Neural cell (in vitro differentiated cells): Measurements from ENCODE around the gene AVPR1B. TPM values are rescaled to one million over a fixed set of nuclear protein-coding genes. Genes with fewer than 3 reads are reported as not detected.

ENCODE experiments used
- H2AFZ ChIP-seq: fragments of 200-600, 300-800 bp; sonication (generic), shearing (Covaris generic); 2 replicates; pipeline ENCODE4 v1.6.0; 2014; ENCODE audit warnings: low read depth, mild to moderate bottlenecking, antibody characterized with exemption, low read length, moderate library complexity
- H3F3A ChIP-seq: fragments of 200-600 bp; shearing (Covaris generic); 2 replicates; pipeline ENCODE4 v1.6.1; 2016; ENCODE audit warnings: mild to moderate bottlenecking, moderate library complexity, mixed read lengths, antibody characterized with exemption, low read length; ENCODE audit not compliant: insufficient read depth, poor library complexity, severe bottlenecking
- H3K27ac ChIP-seq: fragments of 200-600, 300-800 bp; sonication (generic), shearing (Covaris generic); 2 replicates; pipeline ENCODE4 v1.5.1; 2014; ENCODE audit warnings: mild to moderate bottlenecking, low read length, moderate library complexity
- H3K27me3 ChIP-seq: fragments of 300-800, 200-600 bp; sonication (generic), shearing (Covaris generic); 2 replicates; pipeline ENCODE4 v1.6.0; 2014; ENCODE audit warnings: mild to moderate bottlenecking, low read depth, low read length, moderate library complexity; ENCODE audit not compliant: insufficient read depth
- H3K36me3 ChIP-seq: fragments of 300-800, 200-600 bp; sonication (generic), shearing (Covaris generic); 2 replicates; pipeline ENCODE4 v1.5.1; 2014; ENCODE audit warnings: mild to moderate bottlenecking, antibody characterized with exemption, low read length, moderate library complexity; ENCODE audit not compliant: insufficient read depth
- H3K4me2 ChIP-seq: fragments of 300-800, 200-600 bp; sonication (generic), shearing (Covaris generic); 2 replicates; pipeline ENCODE4 v1.6.0; 2014; ENCODE audit warnings: mild to moderate bottlenecking, low read length
- H3K4me3 ChIP-seq: fragments of 300-800, 200-600 bp; sonication (generic), shearing (Covaris generic); 2 replicates; pipeline ENCODE4 v1.5.1; 2014; ENCODE audit warnings: mild to moderate bottlenecking, low read length, moderate library complexity
- H3K79me2 ChIP-seq: fragments of 200-600 bp; shearing (Covaris generic); replicated peaks from 2 replicates; pipeline ENCODE4 v1.6.0; 2014; ENCODE audit warnings: mild to moderate bottlenecking, low read length, moderate library complexity; ENCODE audit not compliant: insufficient read depth
- H3K9ac ChIP-seq: fragments of 300-800, 200-600 bp; sonication (generic), shearing (Covaris generic); 2 replicates; pipeline ENCODE4 v1.6.1; 2016; ENCODE audit warnings: mild to moderate bottlenecking, low read length, mixed read lengths
- H3K9me2 ChIP-seq: fragments of 200-600 bp; shearing (Covaris generic); 2 replicates; pipeline ENCODE4 v1.6.1; 2016; ENCODE audit warnings: mild to moderate bottlenecking, low read length, mixed read lengths; ENCODE audit not compliant: insufficient read depth
- H3K9me3 ChIP-seq: fragments of 200-600, 300-800 bp; sonication (generic), shearing (Covaris generic); 2 replicates; pipeline ENCODE4 v1.6.1; 2016; ENCODE audit warnings: mild to moderate bottlenecking, mixed run types, low read length, moderate library complexity, mixed read lengths
- H4K20me1 ChIP-seq: fragments of 200-600 bp; shearing (Covaris generic); 2 replicates; pipeline ENCODE4 v1.6.1; 2016; ENCODE audit warnings: mild to moderate bottlenecking, mixed run types; ENCODE audit not compliant: insufficient read depth
- CTCF ChIP-seq: fragments of 450-650 bp; IDR thresholded peaks from 2 replicates; pipeline ENCODE4 v1.5.1; 2014; ENCODE audit warnings: antibody characterized with exemption, mild to moderate bottlenecking, moderate library complexity; ENCODE audit not compliant: poor library complexity, severe bottlenecking
- EP300 ChIP-seq: fragments of 450-650 bp; conservative IDR thresholded peaks from 2 replicates; pipeline ENCODE4 v1.6.1; 2014; ENCODE audit warnings: antibody characterized with exemption, mild to moderate bottlenecking, moderate library complexity; ENCODE audit not compliant: poor library complexity, severe bottlenecking
- EZH2 ChIP-seq: fragments of 200-600, 300-800 bp; shearing (Covaris generic), sonication (generic); IDR thresholded peaks from 2 replicates; pipeline ENCODE4 v1.6.1; 2014; ENCODE audit warnings: antibody characterized with exemption, low read length, borderline replicate concordance, mild to moderate bottlenecking; ENCODE audit not compliant: insufficient read depth, poor library complexity, severe bottlenecking
- MXI1 ChIP-seq: fragments of 450-650 bp; conservative IDR thresholded peaks from 2 replicates; pipeline ENCODE4 v1.6.1; 2014; ENCODE audit warnings: antibody characterized with exemption, mild to moderate bottlenecking; ENCODE audit not compliant: poor library complexity, severe bottlenecking
- POLR2AphosphoS5 ChIP-seq: IDR thresholded peaks from 2 replicates; pipeline ENCODE4 v1.6.1; 2012
- RAD21 ChIP-seq: fragments of 450-650 bp; conservative IDR thresholded peaks from 2 replicates; pipeline ENCODE4 v1.6.1; 2014; ENCODE audit warnings: antibody characterized with exemption, mild to moderate bottlenecking, moderate library complexity
- REST ChIP-seq: IDR thresholded peaks from 2 replicates; pipeline ENCODE4 v1.6.1; 2012; ENCODE audit warnings: borderline replicate concordance
- SMC3 ChIP-seq: fragments of 450-650 bp; conservative IDR thresholded peaks from 2 replicates; pipeline ENCODE4 v1.6.1; 2014; ENCODE audit warnings: antibody characterized with exemption, mild to moderate bottlenecking, moderate library complexity; ENCODE audit not compliant: poor library complexity
- TAF1 ChIP-seq: IDR thresholded peaks from 2 replicates; pipeline ENCODE4 v1.6.1; 2012; ENCODE audit warnings: low read depth
- polyA plus RNA-seq: library from polyadenylated mRNA; depleted of rRNA; stranded (reverse); fragments of >200 nt; gene quantifications from 2 replicates; pipeline ENCODE4 v1.2.3, GENCODE V29; 2014

Gene AVPR1B
- polyA plus RNA-seq, 1 donor from 2014 or later, result not detected

- H3K79me2 ChIP-seq, result no peaks in the 10 kb centered on the region
- TF ChIP-seq TAF1 (no peak), POLR2AphosphoS5 (no peak), MXI1 (no peak), SMC3 (no peak), CTCF (no peak), EZH2 (no peak), EP300 (no peak), REST (no peak), RAD21 (no peak)
- no peaks in the 10 kb centered on the region for H3K36me3 ChIP-seq
- no peak overlapping the region for H3K4me2 ChIP-seq
- H4K20me1 ChIP-seq, result no peaks in the 10 kb centered on the region
- no peak overlapping the region for H3K27ac ChIP-seq
- H2AFZ ChIP-seq, result no peak overlapping the region
- no peaks in the 10 kb centered on the region for H3K9me2 ChIP-seq
- H3K27me3 ChIP-seq, result no peaks in the 10 kb centered on the region
- H3F3A ChIP-seq, result no peaks in the 10 kb centered on the region
- no peak overlapping the region for H3K4me3 ChIP-seq
- no peaks in the 10 kb centered on the region for H3K9me3 ChIP-seq
- H3K9ac ChIP-seq, result no peak overlapping the region
These were observed 7.5 kb downstream of the AVPR1B start for GRCh38 chr1:206109718-206110117.

GRCh38 chr1:206108635-206109034 is 8.6 kb downstream of the AVPR1B start:
- Histone ChIP-seq H4K20me1 (no peaks in the 10 kb centered on the region), H3K9ac (no peak overlapping the region), H3K9me3 (no peaks in the 10 kb centered on the region), H3F3A (no peaks in the 10 kb centered on the region), H3K4me3 (no peak overlapping the region), H3K79me2 (no peaks in the 10 kb centered on the region), H2AFZ (no peak overlapping the region), H3K27me3 (no peaks in the 10 kb centered on the region), H3K36me3 (no peaks in the 10 kb centered on the region), H3K27ac (no peak overlapping the region), H3K4me2 (no peak overlapping the region), H3K9me2 (no peaks in the 10 kb centered on the region)
- TF ChIP-seq RAD21 (no peak), REST (no peak), EZH2 (no peak), CTCF (no peak), SMC3 (no peak), MXI1 (no peak), TAF1 (no peak), EP300 (no peak), POLR2AphosphoS5 (no peak)
